Myocyte (in vitro differentiated cells): ENCODE results near the gene DEFB114. TPM values are rescaled to one million over a fixed set of nuclear protein-coding genes. Genes with fewer than 3 reads are reported as not detected.
"Not testable (repeated sequence)": the region's sequence is repeated elsewhere in the genome, so short reads cannot be mapped to it uniquely, and the experiment has no call there.

Source experiments
- DNase-seq: peaks from one replicate; pipeline ENCODE4 v3.0.0-alpha.2; 2012; ENCODE audit warnings: low read depth
- polyA plus RNA-seq: library from polyadenylated mRNA; unstranded; fragments of >200 nt; gene quantifications from one replicate; pipeline ENCODE4 v1.2.1, GENCODE V29; 2012; ENCODE audit warnings: missing spikeins
- total RNA-seq: library from RNA; depleted of rRNA; stranded (reverse); fragments of >200 nt; gene quantifications from 2 replicates; pipeline ENCODE4 v1.2.3, GENCODE V29; 2014

The DEFB114 gene, protein sequence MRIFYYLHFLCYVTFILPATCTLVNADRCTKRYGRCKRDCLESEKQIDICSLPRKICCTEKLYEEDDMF
- not detected in 2 replicates for total RNA-seq
- polyA plus RNA-seq: not detected

GRCh38 chr6:49964064-49964463 lies at the start of gene DEFB114:
TSS of gene DEFB114 (minus strand) at chr6:49964164. CDS start at chr6:49964105, 59 bp downstream.
- DNase-seq: no peak

GRCh38 chr6:50007819-50008218 lies 43.9 kb upstream of the DEFB114 start:
- DNase-seq: peak; percentile 45

DNA sequence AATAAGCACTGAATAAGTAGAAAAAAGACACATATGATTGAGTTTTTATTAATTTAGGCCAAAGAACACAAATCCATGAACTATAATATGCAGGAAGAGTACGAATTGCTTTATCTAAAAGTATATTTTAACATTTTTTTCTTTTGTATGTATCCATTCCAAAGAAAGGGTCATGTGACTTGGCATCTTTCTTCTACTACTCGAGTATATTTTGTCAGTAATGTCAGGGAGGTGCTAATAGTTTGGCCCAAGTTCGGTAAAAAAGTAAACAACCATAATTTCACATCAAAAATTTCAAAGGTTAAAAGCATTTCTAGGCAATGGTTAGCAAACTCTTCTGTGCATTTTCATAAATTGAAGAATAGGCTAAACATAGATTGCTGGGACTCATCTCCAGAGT lies 39.2 kb upstream of the DEFB114 start:
- no peak for DNase-seq

GRCh38 chr6:49995278-49995677 lies 31.3 kb upstream of the DEFB114 start:
- no peak for DNase-seq

DNA sequence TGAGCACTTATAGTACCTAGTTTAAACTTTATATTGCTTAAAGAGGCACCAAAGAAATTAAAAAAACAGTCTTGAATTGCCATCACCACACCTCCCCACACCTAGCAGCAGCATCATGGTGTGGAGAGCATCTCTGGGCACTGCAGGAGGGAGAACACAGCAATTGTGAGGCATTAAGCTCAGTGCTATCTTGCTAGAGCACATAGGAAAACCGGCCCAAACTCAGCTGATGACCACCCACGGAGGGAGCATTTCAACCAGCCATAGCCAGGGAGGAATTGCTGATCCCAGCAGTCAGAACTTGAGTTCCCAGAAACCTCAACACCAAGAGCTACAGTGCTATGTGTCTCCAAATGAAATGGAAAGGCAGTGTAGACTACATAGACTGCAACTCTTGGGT lies 24.9 kb upstream of the DEFB114 start:
- no peak for DNase-seq

DNA sequence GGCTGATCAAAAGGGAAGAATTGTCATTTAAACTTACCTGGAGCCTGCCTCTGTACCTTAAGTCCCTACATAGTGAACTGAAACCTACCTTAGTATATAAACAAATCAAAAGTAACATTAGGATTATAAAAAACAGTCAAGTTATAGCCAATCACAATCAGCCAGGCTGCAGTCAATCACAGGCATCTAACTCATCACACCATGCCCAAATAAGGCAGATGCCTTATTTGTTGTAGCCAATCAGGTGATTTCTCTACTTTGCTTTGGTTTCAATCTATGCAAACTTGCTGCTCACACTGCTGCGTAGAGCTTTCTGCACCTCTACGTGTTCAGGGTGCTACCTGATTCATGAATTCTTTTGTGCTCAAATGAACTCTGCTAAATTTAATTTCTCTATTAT lies 23.8 kb upstream of the DEFB114 start:
- DNase-seq: no peak

GRCh38 chr6:49986551-49986950 lies 22.6 kb upstream of the DEFB114 start:
- no peak for DNase-seq

DNA sequence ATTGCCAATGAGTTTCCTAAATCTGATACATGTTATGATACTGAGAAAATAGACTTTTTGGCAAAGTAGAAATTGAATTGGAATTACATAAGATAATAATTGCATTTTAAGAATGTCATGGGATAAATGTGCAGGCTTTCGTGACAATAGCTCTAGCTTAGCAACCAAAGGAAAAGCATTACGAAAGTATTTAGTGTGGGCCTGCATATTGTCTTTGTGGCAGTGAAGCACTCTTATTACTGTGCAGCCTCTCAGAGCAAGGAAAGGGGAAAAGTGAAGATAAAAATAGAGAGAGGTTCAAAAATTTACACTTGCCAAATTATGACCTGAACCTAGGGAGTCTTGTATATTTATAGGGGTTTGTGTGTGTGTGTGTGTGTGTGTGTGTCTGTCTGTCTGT lies 18.1 kb upstream of the DEFB114 start:
- DNase-seq: no peak

GRCh38 chr6:49980898-49981297 lies 16.9 kb upstream of the DEFB114 start:
- peak; percentile 20 for DNase-seq

DNA sequence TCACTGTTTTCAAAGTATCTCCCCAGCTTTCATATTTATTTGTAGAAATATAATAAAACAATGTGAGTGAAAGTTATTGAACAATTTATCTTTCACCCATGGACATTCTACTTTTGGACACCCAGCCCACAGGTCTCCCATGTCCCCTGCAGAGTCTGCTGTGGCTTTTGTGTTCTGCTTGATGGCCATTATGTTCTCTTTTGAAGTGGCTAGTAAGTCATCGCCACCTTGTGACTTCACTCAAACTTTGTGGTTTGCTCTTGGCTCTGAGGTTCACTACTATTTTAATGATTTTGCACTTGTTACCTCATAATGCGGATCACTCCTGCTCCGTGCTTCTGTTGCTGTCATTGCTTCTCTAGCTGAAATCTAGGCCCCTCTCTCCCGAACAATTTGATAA lies 15.6 kb upstream of the DEFB114 start:
- DNase-seq: peak; percentile 73

- no peak for DNase-seq
These were observed 14.6 kb upstream of the DEFB114 start for GRCh38 chr6:49978332-49979226.

GRCh38 chr6:49969605-49970004 lies 5.6 kb upstream of the DEFB114 start, which contains the start of gene DEFB113:
TSS of gene DEFB113 (minus strand) at chr6:49969625. CDS start at chr6:49969625, 0 bp downstream.
- no peak for DNase-seq

DNA sequence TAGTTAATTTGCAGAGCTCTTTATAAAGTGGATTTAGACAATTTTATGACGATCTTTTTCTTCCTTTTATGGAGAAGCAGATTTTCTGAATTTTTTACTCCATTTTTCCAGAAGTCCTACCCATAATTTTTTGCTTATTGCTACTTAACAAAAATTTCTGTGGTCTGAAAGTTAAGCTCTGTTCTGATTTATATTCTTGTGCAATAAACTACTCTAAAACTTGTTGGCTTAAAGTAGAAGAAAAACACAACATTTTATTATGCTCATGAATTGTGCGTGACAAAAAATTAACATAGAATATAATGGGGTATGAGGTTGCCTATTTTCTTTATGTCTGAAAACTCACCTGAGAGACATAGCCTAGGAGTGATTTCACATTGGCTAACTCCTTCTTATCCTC lies 2.9 kb upstream of the DEFB114 start:
- no peak for DNase-seq

- no peak for DNase-seq
These were observed 2.4 kb upstream of the DEFB114 start for GRCh38 chr6:49966334-49966733.

DNA sequence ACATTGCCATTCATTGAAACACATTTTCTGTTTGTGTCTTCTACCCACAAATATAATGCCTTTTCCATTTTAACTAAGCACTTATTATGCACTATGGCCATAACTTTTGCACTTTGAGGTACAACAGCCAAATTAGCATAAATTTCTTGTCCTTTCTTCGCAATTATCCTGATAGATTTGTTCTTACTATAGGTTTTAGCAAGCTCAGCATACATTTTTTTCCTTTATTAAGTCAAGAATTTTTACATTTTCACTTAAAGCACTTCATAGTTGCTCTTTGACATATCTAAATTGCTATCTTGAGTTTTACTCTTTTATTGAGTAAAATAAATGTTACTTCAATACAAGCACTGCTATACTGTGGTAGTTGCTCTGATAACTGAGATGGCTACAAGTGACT lies 5.8 kb downstream of the DEFB114 start:
- no peak for DNase-seq

GRCh38 chr6:49955847-49956246 lies 8.1 kb downstream of the DEFB114 start:
- no peak for DNase-seq

DNA sequence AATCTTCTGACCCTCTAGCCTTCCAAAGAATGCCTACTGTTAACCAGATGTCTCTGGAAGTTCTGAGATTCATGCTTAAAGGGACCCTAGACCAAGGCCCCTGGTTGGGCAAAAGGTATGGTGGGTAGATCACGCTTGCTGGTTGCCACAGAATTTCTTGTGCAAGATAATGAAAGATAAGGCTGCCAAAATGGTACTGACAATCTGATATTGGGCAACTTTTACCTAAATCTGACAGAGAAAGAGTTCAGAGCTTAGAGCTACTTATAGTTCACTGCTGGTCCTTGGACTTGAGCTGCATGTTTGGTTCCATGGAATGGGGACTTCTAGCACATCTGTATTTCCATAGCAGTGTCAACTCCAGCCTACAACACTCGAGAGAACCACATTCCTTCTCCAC lies 12.0 kb downstream of the DEFB114 start:
- no peak for DNase-seq

DNA sequence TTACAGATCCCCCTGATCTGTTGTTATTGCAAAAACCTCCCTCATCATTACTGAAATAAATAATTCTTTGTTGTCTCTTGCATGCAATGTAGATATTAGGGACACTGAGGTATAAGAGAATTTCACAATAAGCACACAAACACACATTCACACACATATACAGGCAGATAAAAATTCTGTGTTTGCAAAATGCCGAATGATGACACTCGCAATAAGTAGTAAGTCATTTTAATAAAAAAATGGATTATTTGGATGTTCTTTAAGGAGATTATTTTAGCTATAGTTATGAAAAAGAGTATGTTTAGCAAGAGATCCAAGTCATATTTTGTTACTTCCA lies 13.6 kb downstream of the DEFB114 start:
- no peak for DNase-seq

GRCh38 chr6:49949062-49949461 lies 14.9 kb downstream of the DEFB114 start:
- DNase-seq: no peak

DNA sequence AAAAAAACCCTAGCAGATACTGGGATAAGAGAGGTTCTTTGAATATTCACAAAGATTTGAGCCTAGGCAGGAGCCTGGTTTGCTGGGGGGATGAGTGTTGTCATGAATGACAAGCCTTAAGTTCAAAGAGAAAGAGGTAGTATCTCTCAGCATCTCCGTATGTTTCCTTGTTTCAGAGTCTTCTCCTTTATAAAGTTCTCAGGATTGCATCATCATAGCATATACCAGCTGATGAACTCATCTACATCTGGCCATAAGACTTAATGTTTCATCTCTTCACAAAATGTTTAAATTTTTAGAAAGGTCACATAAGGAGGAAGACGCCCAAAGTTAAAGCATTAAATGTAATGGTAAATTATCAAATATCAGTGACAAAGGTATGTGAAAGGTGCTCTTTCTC lies 17.1 kb downstream of the DEFB114 start:
- DNase-seq: no peak

DNA sequence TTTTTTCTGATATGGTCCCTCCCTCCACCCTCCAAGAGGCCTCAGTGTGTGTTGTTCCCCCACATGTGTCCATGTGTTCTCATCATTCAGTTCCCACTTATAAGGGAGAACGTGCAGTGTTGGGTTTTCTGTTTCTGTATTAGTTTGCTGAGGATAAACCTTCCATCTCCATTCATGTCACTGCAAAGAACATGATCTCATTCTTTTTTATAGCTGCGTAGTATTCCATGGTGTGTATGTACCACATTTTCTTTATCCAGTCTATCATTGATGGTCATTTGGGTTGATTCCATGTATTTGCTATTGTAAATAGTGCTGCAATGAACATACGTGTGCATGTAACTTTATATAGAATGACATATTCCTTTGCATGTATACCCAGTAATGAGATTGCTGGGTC lies 19.9 kb downstream of the DEFB114 start:
- DNase-seq: not testable (repeated sequence)

GRCh38 chr6:49939993-49940498 lies 23.9 kb downstream of the DEFB114 start:
- no peak for DNase-seq

- DNase-seq: no peak
These were observed 26.2 kb downstream of the DEFB114 start for GRCh38 chr6:49937811-49938210.
